Gastrocnemius medialis (tissue), 4 donors: ENCODE data around the gene IKBKG.
"Not testable (repeated sequence)": the region's sequence is repeated elsewhere in the genome, so short reads cannot be mapped to it uniquely, and the experiment has no call there.

Experiments
- POLR2A ChIP-seq, 2 donors: fragments of 450-650 bp; IDR thresholded peaks; one replicate each; pipeline ENCODE4 v1.6.1; 2017; ENCODE audit warnings: antibody characterized with exemption in 2 of 2, mild to moderate bottlenecking in 2 of 2, moderate library complexity in 2 of 2
- TF ChIP-seq, protein P1 (sequence below), 5 experiments: fragments of 450-650 bp in 3 of 5; fragments of 200-600 bp in 2 of 5; sonication (generic) in 2 of 5; IDR thresholded peaks in 4 of 5; conservative IDR thresholded peaks in 1 of 5; 1 replicate in 4 of 5; 2 replicates in 1 of 5; pipeline ENCODE4 v1.5.1; 2016 to 2019; ENCODE audit warnings: antibody characterized with exemption in 5 of 5, mild to moderate bottlenecking in 3 of 5, moderate library complexity in 3 of 5

DNA sequence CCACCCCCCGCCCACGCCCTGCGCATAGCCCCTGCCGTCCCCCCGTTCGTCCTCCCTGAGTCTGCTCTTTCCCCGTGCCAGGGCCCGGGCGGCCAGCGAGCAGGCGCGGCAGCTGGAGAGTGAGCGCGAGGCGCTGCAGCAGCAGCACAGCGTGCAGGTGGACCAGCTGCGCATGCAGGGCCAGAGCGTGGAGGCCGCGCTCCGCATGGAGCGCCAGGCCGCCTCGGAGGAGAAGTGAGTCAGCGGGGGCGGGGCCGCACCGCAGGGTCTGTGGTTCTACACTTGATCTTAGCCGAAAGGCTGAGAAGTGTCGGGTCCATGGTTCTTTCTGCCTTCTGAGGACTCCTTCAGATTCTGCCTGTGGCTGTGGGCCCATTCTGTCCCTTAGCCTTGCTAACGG lies 12.9 kb downstream of the IKBKG start:
- TF ChIP-seq, protein P1, sequence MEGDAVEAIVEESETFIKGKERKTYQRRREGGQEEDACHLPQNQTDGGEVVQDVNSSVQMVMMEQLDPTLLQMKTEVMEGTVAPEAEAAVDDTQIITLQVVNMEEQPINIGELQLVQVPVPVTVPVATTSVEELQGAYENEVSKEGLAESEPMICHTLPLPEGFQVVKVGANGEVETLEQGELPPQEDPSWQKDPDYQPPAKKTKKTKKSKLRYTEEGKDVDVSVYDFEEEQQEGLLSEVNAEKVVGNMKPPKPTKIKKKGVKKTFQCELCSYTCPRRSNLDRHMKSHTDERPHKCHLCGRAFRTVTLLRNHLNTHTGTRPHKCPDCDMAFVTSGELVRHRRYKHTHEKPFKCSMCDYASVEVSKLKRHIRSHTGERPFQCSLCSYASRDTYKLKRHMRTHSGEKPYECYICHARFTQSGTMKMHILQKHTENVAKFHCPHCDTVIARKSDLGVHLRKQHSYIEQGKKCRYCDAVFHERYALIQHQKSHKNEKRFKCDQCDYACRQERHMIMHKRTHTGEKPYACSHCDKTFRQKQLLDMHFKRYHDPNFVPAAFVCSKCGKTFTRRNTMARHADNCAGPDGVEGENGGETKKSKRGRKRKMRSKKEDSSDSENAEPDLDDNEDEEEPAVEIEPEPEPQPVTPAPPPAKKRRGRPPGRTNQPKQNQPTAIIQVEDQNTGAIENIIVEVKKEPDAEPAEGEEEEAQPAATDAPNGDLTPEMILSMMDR (IDR thresholded peaks at IDR 0.05 in 4 of 5, conservative IDR thresholded peaks at IDR 0.05 in 1 of 5), result not testable (repeated sequence)
- TF ChIP-seq POLR2A (IDR thresholded peaks at IDR 0.05), result not testable (repeated sequence)
